HL-60 (cell line): ENCODE data around the gene MYLK4.

Experiments used
- DNase-seq, 2 experiments: peaks; one replicate each; pipeline ENCODE4 v3.0.0-alpha.2; 2010 to 2020; ENCODE audit warnings: low read depth in 1 of 2, low spot score in 1 of 2
- H3K27ac ChIP-seq: fragments of 250-450 bp; sonication (Bioruptor Pico); replicated peaks from 2 replicates; pipeline ENCODE4 v1.5.1; 2020; ENCODE audit warnings: mild to moderate bottlenecking, moderate library complexity
- H3K27me3 ChIP-seq: fragments of 250-450 bp; sonication (Bioruptor Pico); 2 replicates; pipeline ENCODE4 v1.5.1; 2021; ENCODE audit warnings: mild to moderate bottlenecking, moderate library complexity; ENCODE audit not compliant: insufficient read depth, poor library complexity, severe bottlenecking
- H3K4me3 ChIP-seq: replicated peaks from 2 replicates; pipeline ENCODE4 v1.5.1; 2011; ENCODE audit warnings: mild to moderate bottlenecking, control low read depth, low read length; ENCODE audit not compliant: insufficient read depth
- CTCF ChIP-seq: IDR thresholded peaks from one replicate; pipeline ENCODE4 v1.5.1; 2011; ENCODE audit warnings: low read length, control low read depth, inconsistent platforms; ENCODE audit not compliant: insufficient read depth
- GABPA ChIP-seq: IDR thresholded peaks from 2 replicates; pipeline ENCODE4 v1.6.1; 2012; ENCODE audit warnings: low read depth
- POLR2AphosphoS5 ChIP-seq: IDR thresholded peaks from 2 replicates; pipeline ENCODE4 v1.6.1; 2012; ENCODE audit warnings: low read depth
- SPI1 ChIP-seq: IDR thresholded peaks from 2 replicates; pipeline ENCODE4 v1.6.1; 2012; ENCODE audit warnings: low read depth, mild to moderate bottlenecking, borderline replicate concordance
- TF ChIP-seq, protein P1 (sequence below): IDR thresholded peaks from 2 replicates; pipeline ENCODE4 v1.6.1; 2012; ENCODE audit warnings: low read depth; ENCODE audit not compliant: insufficient replicate concordance

Gene MYLK4

DNA sequence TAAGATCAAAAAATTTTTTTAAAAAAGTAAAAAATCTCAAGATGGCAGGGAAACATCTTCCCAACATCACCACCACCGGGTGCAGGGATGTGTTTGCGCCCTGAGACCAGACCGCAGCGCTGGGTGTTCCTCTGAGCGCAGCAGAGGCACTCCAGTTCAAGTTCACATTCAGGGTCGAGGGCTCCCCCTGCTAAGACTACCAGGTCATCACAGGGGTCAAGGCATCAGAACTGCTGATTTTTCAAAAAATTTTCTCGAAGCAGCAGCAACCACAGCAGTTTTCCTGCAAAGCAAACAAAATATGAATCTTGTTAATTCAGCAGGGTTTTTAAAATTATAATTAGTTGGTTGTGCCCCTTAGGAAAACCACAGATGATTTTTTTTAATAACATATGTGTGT, 83.1 kb downstream of the MYLK4 start:
- no peak for DNase-seq
- Histone ChIP-seq H3K27me3 (no peaks in the 10 kb centered on the region), H3K27ac (no peak overlapping the region), H3K4me3 (no peak overlapping the region)
- TF ChIP-seq GABPA (no peak), CTCF (no peak), POLR2AphosphoS5 (no peak), SPI1 (no peak)
- TF ChIP-seq, protein P1, sequence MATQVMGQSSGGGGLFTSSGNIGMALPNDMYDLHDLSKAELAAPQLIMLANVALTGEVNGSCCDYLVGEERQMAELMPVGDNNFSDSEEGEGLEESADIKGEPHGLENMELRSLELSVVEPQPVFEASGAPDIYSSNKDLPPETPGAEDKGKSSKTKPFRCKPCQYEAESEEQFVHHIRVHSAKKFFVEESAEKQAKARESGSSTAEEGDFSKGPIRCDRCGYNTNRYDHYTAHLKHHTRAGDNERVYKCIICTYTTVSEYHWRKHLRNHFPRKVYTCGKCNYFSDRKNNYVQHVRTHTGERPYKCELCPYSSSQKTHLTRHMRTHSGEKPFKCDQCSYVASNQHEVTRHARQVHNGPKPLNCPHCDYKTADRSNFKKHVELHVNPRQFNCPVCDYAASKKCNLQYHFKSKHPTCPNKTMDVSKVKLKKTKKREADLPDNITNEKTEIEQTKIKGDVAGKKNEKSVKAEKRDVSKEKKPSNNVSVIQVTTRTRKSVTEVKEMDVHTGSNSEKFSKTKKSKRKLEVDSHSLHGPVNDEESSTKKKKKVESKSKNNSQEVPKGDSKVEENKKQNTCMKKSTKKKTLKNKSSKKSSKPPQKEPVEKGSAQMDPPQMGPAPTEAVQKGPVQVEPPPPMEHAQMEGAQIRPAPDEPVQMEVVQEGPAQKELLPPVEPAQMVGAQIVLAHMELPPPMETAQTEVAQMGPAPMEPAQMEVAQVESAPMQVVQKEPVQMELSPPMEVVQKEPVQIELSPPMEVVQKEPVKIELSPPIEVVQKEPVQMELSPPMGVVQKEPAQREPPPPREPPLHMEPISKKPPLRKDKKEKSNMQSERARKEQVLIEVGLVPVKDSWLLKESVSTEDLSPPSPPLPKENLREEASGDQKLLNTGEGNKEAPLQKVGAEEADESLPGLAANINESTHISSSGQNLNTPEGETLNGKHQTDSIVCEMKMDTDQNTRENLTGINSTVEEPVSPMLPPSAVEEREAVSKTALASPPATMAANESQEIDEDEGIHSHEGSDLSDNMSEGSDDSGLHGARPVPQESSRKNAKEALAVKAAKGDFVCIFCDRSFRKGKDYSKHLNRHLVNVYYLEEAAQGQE = no peak

GRCh38 chr6:2666906-2667575, 83.7 kb downstream of the MYLK4 start:
- no peaks in the 10 kb centered on the region for H3K27me3 ChIP-seq
- DNase-seq = no peak

More at GRCh38 chr6:2666906-2667575, 83.7 kb downstream of the MYLK4 start:
- H3K4me3 ChIP-seq = no peak overlapping the region
- TF ChIP-seq, protein P1 = no peak
- TF ChIP-seq GABPA (no peak), SPI1 (no peak), POLR2AphosphoS5 (no peak), CTCF (no peak)
- H3K27ac ChIP-seq = no peak overlapping the region
